ENCODE data around the gene SOX6. TPM values are rescaled to one million over a fixed set of nuclear protein-coding genes. Genes with fewer than 3 reads are reported as not detected.
"Not testable (repeated sequence)": the region's sequence is repeated elsewhere in the genome, so short reads cannot be mapped to it uniquely, and the experiment has no call there.

Gene SOX6
- total RNA-seq, 4 donors from 2014 or later, result 17.9 to 27.9 (median 23.3) TPM

DNA sequence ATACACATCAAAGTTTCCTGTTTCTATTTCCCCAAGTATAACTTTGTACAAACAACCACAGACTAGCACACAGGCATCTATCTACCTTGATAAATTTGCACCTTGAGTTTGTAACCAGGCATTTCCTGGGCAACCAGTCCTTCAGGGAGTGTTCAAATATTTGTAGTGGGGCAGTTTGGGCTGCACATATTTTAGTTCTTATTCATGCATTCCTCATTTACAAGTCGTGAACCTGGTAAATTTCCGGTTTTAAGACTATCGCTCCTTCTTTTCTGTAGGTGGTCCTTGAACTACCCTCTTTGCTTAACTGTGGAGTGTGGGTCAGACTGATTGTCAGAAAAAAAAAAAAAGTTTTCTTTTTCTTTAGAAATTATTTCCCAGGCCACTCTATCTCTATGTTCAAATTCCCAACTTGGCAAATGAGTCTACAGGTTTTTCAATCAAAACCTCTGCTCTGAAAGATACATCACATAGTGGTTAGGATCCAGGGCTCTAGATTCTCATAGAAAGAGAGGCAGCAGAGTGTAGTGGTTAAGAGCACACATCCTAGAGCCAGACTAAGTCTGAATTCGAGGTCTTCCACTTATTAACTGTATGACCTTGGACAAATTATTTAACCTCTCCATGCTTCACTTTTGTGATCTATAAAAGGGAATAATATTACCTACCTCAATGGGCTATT lies 201.5 kb downstream of the SOX6 start:
- no peaks in the 10 kb centered on the region for H3K4me1 ChIP-seq
- no peaks in the 10 kb centered on the region for H3K36me3 ChIP-seq
- WGBS, 2 donors, result 72 to 75% methylated on average over 4 of the region's 4 CpGs
- H3K27ac ChIP-seq, result no peak overlapping the region
- TF ChIP-seq POLR2A (IDR thresholded peaks at IDR 0.05), result no peak
- TF ChIP-seq, protein P1, sequence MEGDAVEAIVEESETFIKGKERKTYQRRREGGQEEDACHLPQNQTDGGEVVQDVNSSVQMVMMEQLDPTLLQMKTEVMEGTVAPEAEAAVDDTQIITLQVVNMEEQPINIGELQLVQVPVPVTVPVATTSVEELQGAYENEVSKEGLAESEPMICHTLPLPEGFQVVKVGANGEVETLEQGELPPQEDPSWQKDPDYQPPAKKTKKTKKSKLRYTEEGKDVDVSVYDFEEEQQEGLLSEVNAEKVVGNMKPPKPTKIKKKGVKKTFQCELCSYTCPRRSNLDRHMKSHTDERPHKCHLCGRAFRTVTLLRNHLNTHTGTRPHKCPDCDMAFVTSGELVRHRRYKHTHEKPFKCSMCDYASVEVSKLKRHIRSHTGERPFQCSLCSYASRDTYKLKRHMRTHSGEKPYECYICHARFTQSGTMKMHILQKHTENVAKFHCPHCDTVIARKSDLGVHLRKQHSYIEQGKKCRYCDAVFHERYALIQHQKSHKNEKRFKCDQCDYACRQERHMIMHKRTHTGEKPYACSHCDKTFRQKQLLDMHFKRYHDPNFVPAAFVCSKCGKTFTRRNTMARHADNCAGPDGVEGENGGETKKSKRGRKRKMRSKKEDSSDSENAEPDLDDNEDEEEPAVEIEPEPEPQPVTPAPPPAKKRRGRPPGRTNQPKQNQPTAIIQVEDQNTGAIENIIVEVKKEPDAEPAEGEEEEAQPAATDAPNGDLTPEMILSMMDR (IDR thresholded peaks at IDR 0.05), result no peak
- H3K4me3 ChIP-seq (replicated peaks in 1 of 3), result no peak overlapping the region
- H3K27me3 ChIP-seq, result no peaks in the 10 kb centered on the region
- no peaks in the 10 kb centered on the region for H3K9me3 ChIP-seq
- peak in 1 of 2 donors; percentile 10 for DNase-seq
- intact Hi-C loops (cut with DNase I), result no loop called here

DNA sequence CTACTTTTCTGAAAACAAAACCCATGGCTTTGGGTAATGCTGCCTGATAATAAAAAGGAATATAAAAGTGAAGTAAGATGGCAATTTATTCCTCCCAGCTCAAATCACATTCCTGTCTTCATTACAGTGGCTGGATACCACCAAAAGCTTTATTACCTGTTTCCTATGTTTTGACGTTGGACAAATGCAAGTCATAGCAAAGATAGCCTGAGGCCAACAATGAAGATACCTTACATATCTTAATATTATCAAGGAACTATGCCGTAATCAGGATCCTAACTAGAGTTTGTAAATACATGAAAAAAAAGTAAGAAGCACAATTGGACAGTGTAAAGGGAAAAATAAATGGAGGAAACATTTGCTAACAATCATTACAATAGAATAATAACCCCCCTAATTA lies 202.4 kb downstream of the SOX6 start:
- Histone ChIP-seq H3K36me3 (no peaks in the 10 kb centered on the region), H3K27ac (no peak overlapping the region), H3K4me1 (no peaks in the 10 kb centered on the region), H3K27me3 (no peaks in the 10 kb centered on the region), H3K4me3 (replicated peaks in 1 of 3) (no peak overlapping the region), H3K9me3 (no peaks in the 10 kb centered on the region)
- TF ChIP-seq, protein P1 (IDR thresholded peaks at IDR 0.05), result no peak
- TF ChIP-seq POLR2A (IDR thresholded peaks at IDR 0.05), result no peak
- WGBS, 2 donors, result 89 to 95% methylated on average over 2 of the region's 2 CpGs
- intact Hi-C loops (cut with DNase I), result no loop called here
- no peak for DNase-seq

DNA sequence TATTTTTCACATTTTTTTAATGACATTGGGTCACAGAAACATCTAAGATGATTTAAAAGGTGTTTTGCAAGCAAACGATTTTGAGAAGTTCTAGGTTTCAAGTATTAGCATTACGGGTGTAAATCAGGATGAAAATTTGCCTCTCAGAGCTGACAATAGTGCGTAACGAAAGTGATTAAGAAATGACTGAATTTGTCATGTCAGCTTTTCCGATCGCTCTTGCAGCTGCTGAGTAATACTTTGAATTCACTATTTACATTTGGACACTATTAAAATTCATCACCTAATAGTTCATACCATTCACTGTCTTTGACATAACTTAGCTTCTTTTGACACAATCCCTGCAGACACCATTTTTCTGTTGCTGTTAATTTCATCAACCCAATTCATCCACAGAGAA lies 205.2 kb downstream of the SOX6 start:
- TF ChIP-seq, protein P1 (IDR thresholded peaks at IDR 0.05), result no peak
- Histone ChIP-seq H3K36me3 (no peaks in the 10 kb centered on the region), H3K4me3 (replicated peaks in 1 of 3) (no peak overlapping the region), H3K27me3 (no peaks in the 10 kb centered on the region), H3K4me1 (no peaks in the 10 kb centered on the region), H3K27ac (no peak overlapping the region), H3K9me3 (no peaks in the 10 kb centered on the region)
- 94 to 96% methylated on average over 6 of the region's 6 CpGs for WGBS, 2 donors
- intact Hi-C loops (cut with DNase I), result no loop called here
- no peak for DNase-seq

DNA sequence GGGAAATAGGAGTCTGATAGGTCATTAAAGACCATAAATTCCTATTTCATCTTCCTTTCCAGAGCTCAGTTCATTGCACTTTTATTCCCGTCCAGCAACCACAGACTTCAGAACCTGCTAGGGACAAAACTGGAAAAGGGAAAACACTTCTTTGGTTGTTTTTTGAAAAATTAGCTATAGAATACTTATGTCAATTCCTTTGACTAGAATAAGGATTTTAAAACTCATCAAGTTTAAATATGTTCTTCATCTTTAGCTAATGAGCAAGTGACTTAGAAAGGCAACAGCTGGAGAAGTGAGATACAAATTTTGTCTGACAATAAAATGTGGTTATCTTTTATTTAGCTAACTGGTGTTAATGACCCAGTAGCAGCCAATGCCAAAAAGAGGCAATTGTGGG lies 206.9 kb downstream of the SOX6 start:
- intact Hi-C loops (cut with DNase I), result no loop called here
- no peaks in the 10 kb centered on the region for H3K36me3 ChIP-seq
- DNase-seq, result no peak
- no peak overlapping the region for H3K27ac ChIP-seq
- 82 to 96% methylated on average over 1 of the region's 1 CpG for WGBS, 2 donors
- no peak overlapping the region for H3K4me3 ChIP-seq (replicated peaks in 1 of 3)
- TF ChIP-seq POLR2A (IDR thresholded peaks at IDR 0.05), result no peak
- TF ChIP-seq, protein P1 (IDR thresholded peaks at IDR 0.05), result no peak
- H3K9me3 ChIP-seq, result no peaks in the 10 kb centered on the region
- H3K4me1 ChIP-seq, result no peaks in the 10 kb centered on the region
- H3K27me3 ChIP-seq, result no peaks in the 10 kb centered on the region

DNA sequence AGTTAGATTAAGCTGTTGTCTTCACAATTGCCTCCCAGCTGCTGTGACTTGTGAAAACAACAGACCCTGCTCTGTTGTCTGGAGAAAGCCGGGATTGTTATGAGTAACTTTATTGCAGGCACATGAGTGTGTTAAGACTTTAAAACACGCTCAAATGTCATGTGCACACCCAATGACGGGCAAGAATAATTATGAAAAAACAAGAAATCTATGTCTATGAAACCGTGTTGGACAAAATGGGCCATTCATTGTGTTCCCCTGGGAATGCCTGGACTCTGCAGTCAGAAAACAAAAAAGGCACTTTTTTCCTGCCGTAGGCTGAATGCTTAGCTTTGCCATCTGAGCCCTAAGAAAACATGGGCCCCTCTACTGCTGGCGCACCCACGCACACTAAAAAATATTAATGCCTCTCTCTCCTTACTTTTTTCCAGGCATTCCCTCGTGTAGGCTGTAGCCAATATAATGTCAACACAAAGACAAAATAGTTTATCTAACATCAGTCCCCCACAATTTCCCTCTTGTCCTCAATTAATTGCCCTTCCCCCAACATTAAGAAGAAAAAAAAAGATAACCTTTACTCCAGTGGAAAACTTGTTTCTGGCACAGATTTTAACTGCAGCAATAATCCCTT lies 207.9 kb downstream of the SOX6 start:
- H3K27ac ChIP-seq, result no peak overlapping the region

DNA sequence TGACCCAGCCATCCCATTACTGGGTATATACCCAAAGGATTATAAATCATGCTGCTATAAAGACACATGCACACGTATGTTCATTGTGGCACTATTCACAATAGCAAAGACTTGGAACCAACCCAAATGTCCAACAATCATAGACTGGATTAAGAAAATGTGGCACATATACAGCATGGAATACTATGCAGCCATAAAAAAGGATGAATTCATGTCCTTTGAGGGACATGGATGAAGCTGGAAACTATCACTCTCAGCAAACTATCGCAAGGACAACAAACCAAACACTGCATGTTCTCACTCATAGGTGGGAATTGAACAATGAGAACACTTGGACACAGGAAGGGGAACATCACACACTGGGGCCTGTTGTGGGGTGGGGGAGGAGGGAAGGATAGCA lies 209.4 kb downstream of the SOX6 start:
- H3K27me3 ChIP-seq; H3K36me3 ChIP-seq; H3K4me1 ChIP-seq; H3K4me3 ChIP-seq (replicated peaks in 1 of 3); H3K9me3 ChIP-seq; intact Hi-C loops (cut with DNase I); H3K27ac ChIP-seq; DNase-seq: not testable (repeated sequence)
- WGBS, 2 donors, result 95 to 100% methylated on average over 2 of the region's 2 CpGs

More for the DNA sequence above, 207.9 kb downstream of the SOX6 start:
- intact Hi-C loops (cut with DNase I), result no loop called here
- Histone ChIP-seq H3K4me3 (replicated peaks in 1 of 3) (no peak overlapping the region), H3K27me3 (no peaks in the 10 kb centered on the region), H3K4me1 (no peaks in the 10 kb centered on the region), H3K36me3 (no peaks in the 10 kb centered on the region), H3K9me3 (no peaks in the 10 kb centered on the region)
- no peak for DNase-seq
- WGBS, 2 donors, result 18 to 22% methylated on average over 8 of the region's 8 CpGs
- TF ChIP-seq, protein P1 (IDR thresholded peaks at IDR 0.05), result no peak
- TF ChIP-seq POLR2A (IDR thresholded peaks at IDR 0.05), result no peak

DNA sequence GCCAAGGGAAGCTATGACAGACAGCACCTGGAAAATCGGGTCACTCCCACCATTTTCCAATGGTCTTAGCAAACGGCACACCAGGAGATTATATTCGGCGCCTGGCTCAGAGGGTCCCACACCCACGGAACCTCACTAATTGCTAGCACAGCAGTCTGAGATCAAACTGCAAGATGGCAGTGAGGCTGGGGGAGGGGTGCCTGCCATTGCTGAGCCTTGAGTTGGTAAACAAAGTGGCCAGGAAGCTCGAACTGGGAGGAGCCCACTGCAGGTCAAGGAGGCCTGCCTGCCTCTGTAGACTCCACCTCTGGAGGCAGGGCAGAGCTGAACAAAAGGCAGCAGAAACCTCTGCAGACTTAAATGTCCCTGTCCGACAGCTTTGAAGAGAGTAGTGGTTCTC lies 214.7 kb downstream of the SOX6 start:
- DNase-seq; H3K27me3 ChIP-seq; H3K27ac ChIP-seq; H3K4me3 ChIP-seq (replicated peaks in 1 of 3); H3K36me3 ChIP-seq; H3K4me1 ChIP-seq; intact Hi-C loops (cut with DNase I); H3K9me3 ChIP-seq: not testable (repeated sequence)
- 95 to 98% methylated on average over 6 to 7 of the region's 7 CpGs for WGBS, 2 donors

DNA sequence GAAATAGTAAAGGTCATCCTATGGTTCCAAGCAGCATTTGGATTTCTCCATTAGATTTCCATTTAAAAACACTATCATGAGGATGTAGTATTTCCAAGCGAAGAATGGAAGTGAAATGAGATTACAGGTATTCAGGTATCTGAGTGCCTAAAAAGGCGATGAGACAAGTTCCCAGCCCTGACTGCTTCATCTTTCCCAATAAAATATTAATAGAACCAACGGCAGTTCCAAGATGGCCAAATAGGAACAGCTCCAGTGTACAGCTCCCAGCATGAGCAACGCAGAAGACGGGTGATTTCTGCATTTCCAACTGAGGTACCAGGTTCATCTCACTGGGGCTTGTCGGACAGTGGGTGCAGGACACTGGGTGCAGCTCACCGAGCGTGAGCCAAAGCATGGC lies 215.2 kb downstream of the SOX6 start:
- intact Hi-C loops (cut with DNase I); DNase-seq; H3K4me3 ChIP-seq (replicated peaks in 1 of 3); H3K27me3 ChIP-seq; H3K9me3 ChIP-seq; H3K4me1 ChIP-seq; H3K27ac ChIP-seq; H3K36me3 ChIP-seq: not testable (repeated sequence)
- WGBS, 2 donors, result 96 to 99% methylated on average over 8 of the region's 8 CpGs
